ENCODE measurements around the gene TXLNG. TPM values are rescaled to one million over a fixed set of nuclear protein-coding genes. Genes with fewer than 3 reads are reported as not detected.
"Not testable (repeated sequence)": the region's sequence is repeated elsewhere in the genome, so short reads cannot be mapped to it uniquely, and the experiment has no call there.

Gene TXLNG
- total RNA-seq, 1 donor from 2014 or later: 5.7 TPM

GRCh38 chrX:16761500-16761899, 24.8 kb upstream of the TXLNG start:
- not testable (repeated sequence) for H3K9ac ChIP-seq (ENCODE audit: low read depth in 1 of 3, low read length in 3 of 3); H3K9me3 ChIP-seq (ENCODE audit: control insufficient read depth in 3 of 3, low read length in 3 of 3)
- H3K36me3 ChIP-seq (ENCODE audit: control insufficient read depth in 3 of 3, insufficient read depth in 3 of 3, low read length in 3 of 3): peaks cover 3 to 16% (median 4%) of the 10 kb centered on the region in 3 donors

GRCh38 chrX:16762579-16762978, 23.7 kb upstream of the TXLNG start:
- no peaks in the 10 kb centered on the region for H3K27me3 ChIP-seq (ENCODE audit: control insufficient read depth in 3 of 3, insufficient read depth in 3 of 3, low read length in 3 of 3)
- peaks cover 0 to 10% (median 3%) of the 10 kb centered on the region in 3 donors for H3K36me3 ChIP-seq (ENCODE audit: control insufficient read depth in 3 of 3, insufficient read depth in 3 of 3, low read length in 3 of 3)
- no peak overlapping the region for H3K4me3 ChIP-seq (ENCODE audit: low read length in 3 of 3)
- H3K9ac ChIP-seq (ENCODE audit: low read depth in 1 of 3, low read length in 3 of 3): no peak overlapping the region
- H3K27ac ChIP-seq (ENCODE audit: low read depth, low read length): no peak overlapping the region
- H3K4me1 ChIP-seq (ENCODE audit: control insufficient read depth in 3 of 3, insufficient read depth in 3 of 3, low read length in 3 of 3): no peaks in the 10 kb centered on the region
- H3K9me3 ChIP-seq (ENCODE audit: control insufficient read depth in 3 of 3, low read length in 3 of 3): no peaks in the 10 kb centered on the region

More at GRCh38 chrX:16761500-16761899, 24.8 kb upstream of the TXLNG start:
- not testable (repeated sequence) for H3K27ac ChIP-seq (ENCODE audit: low read depth, low read length); H3K4me3 ChIP-seq (ENCODE audit: low read length in 3 of 3); H3K4me1 ChIP-seq (ENCODE audit: control insufficient read depth in 3 of 3, insufficient read depth in 3 of 3, low read length in 3 of 3); H3K27me3 ChIP-seq (ENCODE audit: control insufficient read depth in 3 of 3, insufficient read depth in 3 of 3, low read length in 3 of 3)

- Histone ChIP-seq H3K36me3 (ENCODE audit: control insufficient read depth in 3 of 3, insufficient read depth in 3 of 3, low read length in 3 of 3) (no peaks in the 10 kb centered on the region), H3K27me3 (ENCODE audit: control insufficient read depth in 3 of 3, insufficient read depth in 3 of 3, low read length in 3 of 3) (no peaks in the 10 kb centered on the region), H3K9ac (ENCODE audit: low read depth in 1 of 3, low read length in 3 of 3) (no peak overlapping the region), H3K9me3 (ENCODE audit: control insufficient read depth in 3 of 3, low read length in 3 of 3) (no peaks in the 10 kb centered on the region), H3K27ac (ENCODE audit: low read depth, low read length) (no peak overlapping the region), H3K4me3 (ENCODE audit: low read length in 3 of 3) (no peak overlapping the region), H3K4me1 (ENCODE audit: control insufficient read depth in 3 of 3, insufficient read depth in 3 of 3, low read length in 3 of 3) (no peaks in the 10 kb centered on the region)
These were observed 20.7 kb upstream of the TXLNG start for GRCh38 chrX:16765594-16765993.

- no peak overlapping the region for H3K27ac ChIP-seq (ENCODE audit: low read depth, low read length)
- H3K4me3 ChIP-seq (ENCODE audit: low read length in 3 of 3): no peak overlapping the region
- H3K36me3 ChIP-seq (ENCODE audit: control insufficient read depth in 3 of 3, insufficient read depth in 3 of 3, low read length in 3 of 3): no peaks in the 10 kb centered on the region
- no peaks in the 10 kb centered on the region for H3K4me1 ChIP-seq (ENCODE audit: control insufficient read depth in 3 of 3, insufficient read depth in 3 of 3, low read length in 3 of 3)
- no peaks in the 10 kb centered on the region for H3K27me3 ChIP-seq (ENCODE audit: control insufficient read depth in 3 of 3, insufficient read depth in 3 of 3, low read length in 3 of 3)
- no peak overlapping the region for H3K9ac ChIP-seq (ENCODE audit: low read depth in 1 of 3, low read length in 3 of 3)
- no peaks in the 10 kb centered on the region for H3K9me3 ChIP-seq (ENCODE audit: control insufficient read depth in 3 of 3, low read length in 3 of 3)
These were observed 15.2 kb upstream of the TXLNG start for GRCh38 chrX:16770970-16771482.

GRCh38 chrX:16771483-16772398, 14.5 kb upstream of the TXLNG start:
- Histone ChIP-seq H3K4me3 (ENCODE audit: low read length in 3 of 3) (no peak overlapping the region), H3K4me1 (ENCODE audit: control insufficient read depth in 3 of 3, insufficient read depth in 3 of 3, low read length in 3 of 3) (no peaks in the 10 kb centered on the region), H3K27me3 (ENCODE audit: control insufficient read depth in 3 of 3, insufficient read depth in 3 of 3, low read length in 3 of 3) (no peaks in the 10 kb centered on the region), H3K27ac (ENCODE audit: low read depth, low read length) (no peak overlapping the region), H3K9me3 (ENCODE audit: control insufficient read depth in 3 of 3, low read length in 3 of 3) (no peaks in the 10 kb centered on the region), H3K9ac (ENCODE audit: low read depth in 1 of 3, low read length in 3 of 3) (no peak overlapping the region), H3K36me3 (ENCODE audit: control insufficient read depth in 3 of 3, insufficient read depth in 3 of 3, low read length in 3 of 3) (no peaks in the 10 kb centered on the region)

- H3K9me3 ChIP-seq (ENCODE audit: control insufficient read depth in 3 of 3, low read length in 3 of 3): no peaks in the 10 kb centered on the region
- H3K9ac ChIP-seq (ENCODE audit: low read depth in 1 of 3, low read length in 3 of 3): no peak overlapping the region
- H3K27ac ChIP-seq (ENCODE audit: low read depth, low read length): no peak overlapping the region
- H3K27me3 ChIP-seq (ENCODE audit: control insufficient read depth in 3 of 3, insufficient read depth in 3 of 3, low read length in 3 of 3): no peaks in the 10 kb centered on the region
- H3K4me1 ChIP-seq (ENCODE audit: control insufficient read depth in 3 of 3, insufficient read depth in 3 of 3, low read length in 3 of 3): no peaks in the 10 kb centered on the region
- no peaks in the 10 kb centered on the region for H3K36me3 ChIP-seq (ENCODE audit: control insufficient read depth in 3 of 3, insufficient read depth in 3 of 3, low read length in 3 of 3)
- H3K4me3 ChIP-seq (ENCODE audit: low read length in 3 of 3): no peak overlapping the region
These were observed 13.8 kb upstream of the TXLNG start for GRCh38 chrX:16772460-16772859.

GRCh38 chrX:16774746-16775145, 11.5 kb upstream of the TXLNG start:
- Histone ChIP-seq H3K9me3 (ENCODE audit: control insufficient read depth in 3 of 3, low read length in 3 of 3) (no peaks in the 10 kb centered on the region), H3K27ac (ENCODE audit: low read depth, low read length) (no peak overlapping the region), H3K4me3 (ENCODE audit: low read length in 3 of 3) (no peak overlapping the region), H3K9ac (ENCODE audit: low read depth in 1 of 3, low read length in 3 of 3) (no peak overlapping the region), H3K27me3 (ENCODE audit: control insufficient read depth in 3 of 3, insufficient read depth in 3 of 3, low read length in 3 of 3) (no peaks in the 10 kb centered on the region), H3K4me1 (ENCODE audit: control insufficient read depth in 3 of 3, insufficient read depth in 3 of 3, low read length in 3 of 3) (no peaks in the 10 kb centered on the region), H3K36me3 (ENCODE audit: control insufficient read depth in 3 of 3, insufficient read depth in 3 of 3, low read length in 3 of 3) (no peaks in the 10 kb centered on the region)

GRCh38 chrX:16778545-16778944, 7.7 kb upstream of the TXLNG start:
- Histone ChIP-seq H3K36me3 (ENCODE audit: control insufficient read depth in 3 of 3, insufficient read depth in 3 of 3, low read length in 3 of 3) (no peaks in the 10 kb centered on the region), H3K27me3 (ENCODE audit: control insufficient read depth in 3 of 3, insufficient read depth in 3 of 3, low read length in 3 of 3) (no peaks in the 10 kb centered on the region), H3K4me1 (ENCODE audit: control insufficient read depth in 3 of 3, insufficient read depth in 3 of 3, low read length in 3 of 3) (no peaks in the 10 kb centered on the region), H3K4me3 (ENCODE audit: low read length in 3 of 3) (no peak overlapping the region), H3K9me3 (ENCODE audit: control insufficient read depth in 3 of 3, low read length in 3 of 3) (no peaks in the 10 kb centered on the region), H3K27ac (ENCODE audit: low read depth, low read length) (no peak overlapping the region), H3K9ac (ENCODE audit: low read depth in 1 of 3, low read length in 3 of 3) (no peak overlapping the region)

GRCh38 chrX:16778993-16779392, 7.3 kb upstream of the TXLNG start:
- no peaks in the 10 kb centered on the region for H3K4me1 ChIP-seq (ENCODE audit: control insufficient read depth in 3 of 3, insufficient read depth in 3 of 3, low read length in 3 of 3)
- H3K9ac ChIP-seq (ENCODE audit: low read depth in 1 of 3, low read length in 3 of 3): no peak overlapping the region
- H3K27me3 ChIP-seq (ENCODE audit: control insufficient read depth in 3 of 3, insufficient read depth in 3 of 3, low read length in 3 of 3): no peaks in the 10 kb centered on the region
- no peak overlapping the region for H3K4me3 ChIP-seq (ENCODE audit: low read length in 3 of 3)
- no peaks in the 10 kb centered on the region for H3K9me3 ChIP-seq (ENCODE audit: control insufficient read depth in 3 of 3, low read length in 3 of 3)
- H3K36me3 ChIP-seq (ENCODE audit: control insufficient read depth in 3 of 3, insufficient read depth in 3 of 3, low read length in 3 of 3): no peaks in the 10 kb centered on the region
- H3K27ac ChIP-seq (ENCODE audit: low read depth, low read length): no peak overlapping the region

- not testable (repeated sequence) for H3K27ac ChIP-seq (ENCODE audit: low read depth, low read length); H3K9me3 ChIP-seq (ENCODE audit: control insufficient read depth in 3 of 3, low read length in 3 of 3); H3K27me3 ChIP-seq (ENCODE audit: control insufficient read depth in 3 of 3, insufficient read depth in 3 of 3, low read length in 3 of 3); H3K36me3 ChIP-seq (ENCODE audit: control insufficient read depth in 3 of 3, insufficient read depth in 3 of 3, low read length in 3 of 3); H3K4me1 ChIP-seq (ENCODE audit: control insufficient read depth in 3 of 3, insufficient read depth in 3 of 3, low read length in 3 of 3); H3K4me3 ChIP-seq (ENCODE audit: low read length in 3 of 3); H3K9ac ChIP-seq (ENCODE audit: low read depth in 1 of 3, low read length in 3 of 3)
These were observed 6.5 kb upstream of the TXLNG start for GRCh38 chrX:16779815-16780214.
